ENCODE measurements around the gene MS4A13.

MS4A13 gene

GRCh38 chr11:60515144-60515855 lies at the start of gene MS4A13:
TSS of gene MS4A13 (plus strand) at chr11:60515392. CDS start at chr11:60518084, 2,692 bp downstream.
- Histone ChIP-seq H3K9me2 (replicated peaks; ENCODE audit: low read depth, low read length) (no peaks in the 10 kb centered on the region), H3K36me3 (ENCODE audit: insufficient read depth, low read length) (no peaks in the 10 kb centered on the region), H3K4me3 (ENCODE audit: low read length, poor library complexity, severe bottlenecking) (no peak within 1 kb of the TSS), H3K27me3 (ENCODE audit: insufficient read depth, low read length, poor library complexity, severe bottlenecking) (peaks cover 24% of the 10 kb centered on the region), H2AFZ (ENCODE audit: low read length) (no peak within 1 kb of the TSS), H3K4me1 (ENCODE audit: insufficient read depth, low read length, poor library complexity, severe bottlenecking) (no peaks in the 10 kb centered on the region), H4K20me1 (ENCODE audit: insufficient read depth, low read length, poor library complexity, severe bottlenecking) (no peaks in the 10 kb centered on the region), H3K4me2 (ENCODE audit: low read depth, low read length, poor library complexity, severe bottlenecking) (no peak within 1 kb of the TSS), H3K79me2 (ENCODE audit: insufficient read depth, low read length) (no peaks in the 10 kb centered on the region), H3K9me3 (ENCODE audit: insufficient read depth, low read depth, low read length) (no peaks in the 10 kb centered on the region), H3K9ac (ENCODE audit: low read depth, low read length, poor library complexity, severe bottlenecking) (no peak within 1 kb of the TSS), H3F3A (ENCODE audit: low read depth) (no peaks in the 10 kb centered on the region)
- TF ChIP-seq EZH2phosphoT487 (IDR thresholded peaks at IDR 0.05; ENCODE audit: borderline replicate concordance) = no peak
- TF ChIP-seq CTCF (conservative IDR thresholded peaks at IDR 0.05; ENCODE audit: low read length) = no peak

GRCh38 chr11:60468829-60469228 lies 46.4 kb upstream of the MS4A13 start:
- no peaks in the 10 kb centered on the region for H4K20me1 ChIP-seq (ENCODE audit: insufficient read depth, low read length, poor library complexity, severe bottlenecking)
- H3K27me3 ChIP-seq (ENCODE audit: insufficient read depth, low read length, poor library complexity, severe bottlenecking) = no peaks in the 10 kb centered on the region
- no peak overlapping the region for H2AFZ ChIP-seq (ENCODE audit: low read length)
- H3K9ac ChIP-seq (ENCODE audit: low read depth, low read length, poor library complexity, severe bottlenecking) = no peak overlapping the region
- H3K4me1 ChIP-seq (ENCODE audit: insufficient read depth, low read length, poor library complexity, severe bottlenecking) = peaks cover 11% of the 10 kb centered on the region
- H3K9me3 ChIP-seq (ENCODE audit: insufficient read depth, low read depth, low read length) = no peaks in the 10 kb centered on the region
- H3K36me3 ChIP-seq (ENCODE audit: insufficient read depth, low read length) = no peaks in the 10 kb centered on the region
- H3K4me3 ChIP-seq (ENCODE audit: low read length, poor library complexity, severe bottlenecking) = no peak overlapping the region
- H3K79me2 ChIP-seq (ENCODE audit: insufficient read depth, low read length) = no peaks in the 10 kb centered on the region
- H3K9me2 ChIP-seq (replicated peaks; ENCODE audit: low read depth, low read length) = no peaks in the 10 kb centered on the region
- no peak overlapping the region for H3K4me2 ChIP-seq (ENCODE audit: low read depth, low read length, poor library complexity, severe bottlenecking)
- no peaks in the 10 kb centered on the region for H3F3A ChIP-seq (ENCODE audit: low read depth)
- no peak for TF ChIP-seq EZH2phosphoT487 (IDR thresholded peaks at IDR 0.05; ENCODE audit: borderline replicate concordance)
- no peak for TF ChIP-seq CTCF (conservative IDR thresholded peaks at IDR 0.05; ENCODE audit: low read length)

GRCh38 chr11:60469723-60470122 lies 45.5 kb upstream of the MS4A13 start:
- Histone ChIP-seq H3F3A (ENCODE audit: low read depth) (no peaks in the 10 kb centered on the region), H2AFZ (ENCODE audit: low read length) (no peak overlapping the region), H3K4me2 (ENCODE audit: low read depth, low read length, poor library complexity, severe bottlenecking) (no peak overlapping the region), H4K20me1 (ENCODE audit: insufficient read depth, low read length, poor library complexity, severe bottlenecking) (no peaks in the 10 kb centered on the region), H3K9ac (ENCODE audit: low read depth, low read length, poor library complexity, severe bottlenecking) (no peak overlapping the region), H3K4me3 (ENCODE audit: low read length, poor library complexity, severe bottlenecking) (no peak overlapping the region), H3K9me3 (ENCODE audit: insufficient read depth, low read depth, low read length) (no peaks in the 10 kb centered on the region), H3K79me2 (ENCODE audit: insufficient read depth, low read length) (no peaks in the 10 kb centered on the region), H3K36me3 (ENCODE audit: insufficient read depth, low read length) (no peaks in the 10 kb centered on the region), H3K27me3 (ENCODE audit: insufficient read depth, low read length, poor library complexity, severe bottlenecking) (no peaks in the 10 kb centered on the region), H3K4me1 (ENCODE audit: insufficient read depth, low read length, poor library complexity, severe bottlenecking) (peaks cover 2% of the 10 kb centered on the region), H3K9me2 (replicated peaks; ENCODE audit: low read depth, low read length) (no peaks in the 10 kb centered on the region)
- TF ChIP-seq CTCF (conservative IDR thresholded peaks at IDR 0.05; ENCODE audit: low read length) = peak; percentile 67
- no peak for TF ChIP-seq EZH2phosphoT487 (IDR thresholded peaks at IDR 0.05; ENCODE audit: borderline replicate concordance)

All from Loucy (cell line).